Measurements from ENCODE around the gene DYRK4. TPM values are rescaled to one million over a fixed set of nuclear protein-coding genes. Genes with fewer than 3 reads are reported as not detected.
A peak's percentile ranks its signal among the peaks of the same experiment; 100 is the strongest.

DYRK4 gene
- total RNA-seq, 1 donor from 2014 or later: 13.6 TPM

- H3K4me3 ChIP-seq (ENCODE audit: low read length in 3 of 3): no peak overlapping the region
- peaks cover 4 to 13% (median 7%) of the 10 kb centered on the region in 3 donors for H3K4me1 ChIP-seq (ENCODE audit: control insufficient read depth in 3 of 3, insufficient read depth in 3 of 3, low read length in 3 of 3)
- no peaks in the 10 kb centered on the region for H3K27me3 ChIP-seq (ENCODE audit: control insufficient read depth in 3 of 3, insufficient read depth in 3 of 3, low read length in 3 of 3)
- H3K9me3 ChIP-seq (ENCODE audit: control insufficient read depth in 3 of 3, low read length in 3 of 3): no peaks in the 10 kb centered on the region
- H3K27ac ChIP-seq (ENCODE audit: low read depth, low read length): no peak overlapping the region
- no peak overlapping the region for H3K9ac ChIP-seq (ENCODE audit: low read depth in 1 of 3, low read length in 3 of 3)
- H3K36me3 ChIP-seq (ENCODE audit: control insufficient read depth in 3 of 3, insufficient read depth in 3 of 3, low read length in 3 of 3): no peaks in the 10 kb centered on the region
Measured at GRCh38 chr12:4645023-4645422, 83.0 kb downstream of the DYRK4 start.

DNA sequence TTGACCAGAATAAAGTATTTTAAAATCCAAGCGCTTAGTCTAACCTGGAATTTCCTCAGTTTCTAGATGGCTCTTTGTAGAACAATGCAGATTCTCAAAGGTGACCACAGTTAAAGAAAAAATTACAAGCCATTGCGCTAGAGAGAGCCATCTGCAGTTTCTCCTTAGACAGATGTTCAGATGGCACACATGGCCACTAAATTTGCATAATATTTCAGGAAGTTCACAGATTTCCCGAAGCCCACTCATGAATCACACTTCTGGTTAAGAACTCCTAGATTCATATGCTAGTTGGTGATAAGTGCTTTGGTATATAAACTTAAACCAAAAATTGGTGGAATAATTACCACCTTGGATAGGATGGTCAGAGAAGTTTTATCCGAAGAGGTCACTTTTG lies 86.1 kb downstream of the DYRK4 start:
- H3K4me1 ChIP-seq (ENCODE audit: control insufficient read depth in 3 of 3, insufficient read depth in 3 of 3, low read length in 3 of 3): peaks cover 15 to 23% (median 21%) of the 10 kb centered on the region in 3 donors
- H3K4me3 ChIP-seq (ENCODE audit: low read length in 3 of 3): peak overlapping the region; percentile 89 to 100 (median 92)
- H3K27ac ChIP-seq (ENCODE audit: low read depth, low read length): peak overlapping the region; percentile 81
- peak overlapping the region; percentile 84 to 95 (median 93) for H3K9ac ChIP-seq (ENCODE audit: low read depth in 1 of 3, low read length in 3 of 3)
- no peaks in the 10 kb centered on the region for H3K9me3 ChIP-seq (ENCODE audit: control insufficient read depth in 3 of 3, low read length in 3 of 3)
- peaks cover 0 to 2% (median 0%) of the 10 kb centered on the region in 3 donors for H3K36me3 ChIP-seq (ENCODE audit: control insufficient read depth in 3 of 3, insufficient read depth in 3 of 3, low read length in 3 of 3)
- no peaks in the 10 kb centered on the region for H3K27me3 ChIP-seq (ENCODE audit: control insufficient read depth in 3 of 3, insufficient read depth in 3 of 3, low read length in 3 of 3)

DNA sequence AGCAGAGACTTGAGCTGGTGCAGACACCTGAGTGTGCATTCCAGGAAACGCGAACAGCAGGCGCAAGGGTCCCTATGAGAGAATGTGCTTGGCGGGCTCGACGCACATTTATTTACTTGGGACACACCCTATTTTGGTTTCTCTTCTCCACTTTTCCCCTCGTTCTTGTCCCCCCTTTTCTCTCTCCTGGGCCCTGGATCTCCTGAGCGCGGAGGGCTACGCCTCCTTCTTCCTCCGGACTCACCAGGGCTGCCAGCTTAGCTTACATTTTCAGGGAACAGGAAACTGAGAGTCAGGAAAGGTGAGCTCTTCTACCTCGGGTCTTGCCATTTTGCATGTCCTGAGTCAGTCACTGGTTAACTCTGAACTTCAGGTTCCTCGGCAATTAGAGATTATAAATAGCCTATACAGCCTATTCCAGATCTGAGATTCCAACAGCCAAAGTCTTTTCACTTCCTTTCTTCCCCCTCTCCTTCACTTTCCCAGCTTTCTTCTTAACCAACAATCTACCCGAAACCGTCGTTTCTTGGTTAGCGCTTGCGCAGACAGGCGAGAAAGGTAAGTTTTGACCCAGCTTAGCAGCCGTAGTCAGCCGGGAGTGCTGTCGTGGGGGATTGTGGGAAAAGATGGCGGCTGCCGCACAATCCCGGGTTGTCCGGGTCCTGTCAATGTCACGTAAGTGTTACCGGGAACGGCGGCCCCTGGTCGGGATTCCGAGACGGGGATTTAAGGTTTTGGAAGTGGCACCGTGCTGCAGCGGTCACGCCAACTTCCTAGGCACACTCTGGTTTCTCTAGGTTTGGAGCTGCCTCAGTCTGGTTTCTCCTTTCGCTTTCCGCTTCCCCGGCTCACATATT lies 86.7 kb downstream of the DYRK4 start, which contains the start of the genes AKAP3 and NDUFA9:
AKAP3 (minus strand) TSS at position 551 of the 857 bp plus-strand sequence. CDS start 10,855 bp downstream, outside the sequence.
NDUFA9 (plus strand) TSS at position 614 of the 857 bp plus-strand sequence; CDS start at position 627, 13 bp downstream.
- H3K27ac ChIP-seq (ENCODE audit: low read depth, low read length): peak within 1 kb of the TSS; percentile 81
- H3K4me3 ChIP-seq (ENCODE audit: low read length in 3 of 3): peak within 1 kb of the TSS; percentile 89 to 100 (median 92)
- peaks cover 15 to 23% (median 21%) of the 10 kb centered on the region in 3 donors for H3K4me1 ChIP-seq (ENCODE audit: control insufficient read depth in 3 of 3, insufficient read depth in 3 of 3, low read length in 3 of 3)
- H3K9ac ChIP-seq (ENCODE audit: low read depth in 1 of 3, low read length in 3 of 3): peak within 1 kb of the TSS; percentile 84 to 95 (median 93)
- H3K9me3 ChIP-seq (ENCODE audit: control insufficient read depth in 3 of 3, low read length in 3 of 3): no peaks in the 10 kb centered on the region
- no peaks in the 10 kb centered on the region for H3K27me3 ChIP-seq (ENCODE audit: control insufficient read depth in 3 of 3, insufficient read depth in 3 of 3, low read length in 3 of 3)
- peaks cover 0 to 2% (median 0%) of the 10 kb centered on the region in 3 donors for H3K36me3 ChIP-seq (ENCODE audit: control insufficient read depth in 3 of 3, insufficient read depth in 3 of 3, low read length in 3 of 3)

GRCh38 chr12:4649358-4649661 lies 87.3 kb downstream of the DYRK4 start:
- peaks cover 15 to 23% (median 21%) of the 10 kb centered on the region in 3 donors for H3K4me1 ChIP-seq (ENCODE audit: control insufficient read depth in 3 of 3, insufficient read depth in 3 of 3, low read length in 3 of 3)
- peak overlapping the region; percentile 89 to 100 (median 92) for H3K4me3 ChIP-seq (ENCODE audit: low read length in 3 of 3)
- H3K9me3 ChIP-seq (ENCODE audit: control insufficient read depth in 3 of 3, low read length in 3 of 3): no peaks in the 10 kb centered on the region
- peak overlapping the region; percentile 81 for H3K27ac ChIP-seq (ENCODE audit: low read depth, low read length)
- no peaks in the 10 kb centered on the region for H3K27me3 ChIP-seq (ENCODE audit: control insufficient read depth in 3 of 3, insufficient read depth in 3 of 3, low read length in 3 of 3)
- H3K9ac ChIP-seq (ENCODE audit: low read depth in 1 of 3, low read length in 3 of 3): peak overlapping the region; percentile 84 to 95 (median 93)
- H3K36me3 ChIP-seq (ENCODE audit: control insufficient read depth in 3 of 3, insufficient read depth in 3 of 3, low read length in 3 of 3): peaks cover 0 to 3% (median 2%) of the 10 kb centered on the region in 3 donors

DNA sequence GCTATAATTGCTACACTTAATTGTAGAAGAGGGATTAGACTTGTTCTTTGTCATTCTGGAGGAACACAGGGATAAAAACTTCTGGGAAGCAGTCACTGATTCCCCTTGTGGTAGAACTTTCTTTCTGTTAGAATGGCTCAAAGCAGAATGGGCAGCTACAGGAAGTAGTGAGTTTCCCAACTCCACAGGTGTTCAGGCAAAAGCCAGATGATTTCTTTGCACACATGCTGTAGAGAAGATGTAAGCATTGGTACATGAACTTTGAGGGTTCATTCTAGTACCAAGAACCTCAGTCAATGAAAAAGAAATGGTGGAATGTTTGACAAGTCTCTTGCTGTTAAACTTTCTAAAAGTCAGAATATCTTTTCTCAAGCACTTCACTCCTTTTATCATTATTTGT lies 91.2 kb downstream of the DYRK4 start:
- peaks cover 18 to 38% (median 34%) of the 10 kb centered on the region in 3 donors for H3K36me3 ChIP-seq (ENCODE audit: control insufficient read depth in 3 of 3, insufficient read depth in 3 of 3, low read length in 3 of 3)
- no peak overlapping the region for H3K9ac ChIP-seq (ENCODE audit: low read depth in 1 of 3, low read length in 3 of 3)
- H3K27ac ChIP-seq (ENCODE audit: low read depth, low read length): no peak overlapping the region
- peaks cover 11 to 18% (median 14%) of the 10 kb centered on the region in 3 donors for H3K4me1 ChIP-seq (ENCODE audit: control insufficient read depth in 3 of 3, insufficient read depth in 3 of 3, low read length in 3 of 3)
- H3K9me3 ChIP-seq (ENCODE audit: control insufficient read depth in 3 of 3, low read length in 3 of 3): no peaks in the 10 kb centered on the region
- no peak overlapping the region for H3K4me3 ChIP-seq (ENCODE audit: low read length in 3 of 3)
- no peaks in the 10 kb centered on the region for H3K27me3 ChIP-seq (ENCODE audit: control insufficient read depth in 3 of 3, insufficient read depth in 3 of 3, low read length in 3 of 3)

DNA sequence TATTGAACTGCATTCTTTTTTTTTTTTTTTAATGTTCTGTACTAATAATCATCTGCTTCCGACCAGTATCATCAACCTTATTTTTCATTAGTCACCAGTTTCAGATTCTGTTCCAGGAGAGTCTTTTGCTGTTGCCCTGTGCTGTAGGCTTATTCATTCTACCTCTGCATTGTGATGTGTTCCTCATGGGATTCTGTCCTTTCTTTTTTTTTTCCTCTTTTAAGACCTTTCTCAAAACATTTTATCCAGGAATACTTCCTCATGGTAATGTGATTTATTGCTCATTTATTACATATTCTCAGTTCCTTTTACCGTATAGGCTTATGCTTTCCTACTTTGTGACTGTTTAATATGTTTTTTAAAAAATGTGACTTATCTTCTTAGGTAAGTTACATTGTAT lies 91.7 kb downstream of the DYRK4 start:
- no peak overlapping the region for H3K4me3 ChIP-seq (ENCODE audit: low read length in 3 of 3)

More for the DNA sequence above, 91.7 kb downstream of the DYRK4 start:
- Histone ChIP-seq H3K27me3 (ENCODE audit: control insufficient read depth in 3 of 3, insufficient read depth in 3 of 3, low read length in 3 of 3) (no peaks in the 10 kb centered on the region), H3K9ac (ENCODE audit: low read depth in 1 of 3, low read length in 3 of 3) (no peak overlapping the region), H3K27ac (ENCODE audit: low read depth, low read length) (no peak overlapping the region), H3K36me3 (ENCODE audit: control insufficient read depth in 3 of 3, insufficient read depth in 3 of 3, low read length in 3 of 3) (peaks cover 18 to 39% (median 34%) of the 10 kb centered on the region in 3 donors), H3K9me3 (ENCODE audit: control insufficient read depth in 3 of 3, low read length in 3 of 3) (no peaks in the 10 kb centered on the region), H3K4me1 (ENCODE audit: control insufficient read depth in 3 of 3, insufficient read depth in 3 of 3, low read length in 3 of 3) (peaks cover 11 to 18% (median 14%) of the 10 kb centered on the region in 3 donors)

Other genes starting within 250 kb of the DYRK4 start
- gene TIGAR, start 241.0 kb upstream of the DYRK4 start, total RNA-seq: 3.1 TPM
- gene FGF23, start 182.5 kb upstream of the DYRK4 start, total RNA-seq: under 0.01 TPM
- 16.2 TPM for gene FGF6, start 116.4 kb upstream of the DYRK4 start, total RNA-seq
- gene RAD51AP1, start 23.3 kb upstream of the DYRK4 start, total RNA-seq: 4.2 TPM
- gene AKAP3, start 86.8 kb downstream of the DYRK4 start, total RNA-seq: 1.0 TPM
- 38.6 TPM for gene NDUFA9, start 86.9 kb downstream of the DYRK4 start, total RNA-seq
- gene GALNT8, start 158.2 kb downstream of the DYRK4 start, total RNA-seq: 5.2 TPM

Measured in skeletal muscle tissue (tissue), 4 donors.